Measurements from ENCODE around the gene LARP6.
"Not testable (repeated sequence)": the region's sequence is repeated elsewhere in the genome, so short reads cannot be mapped to it uniquely, and the experiment has no call there.

LARP6 gene

DNA sequence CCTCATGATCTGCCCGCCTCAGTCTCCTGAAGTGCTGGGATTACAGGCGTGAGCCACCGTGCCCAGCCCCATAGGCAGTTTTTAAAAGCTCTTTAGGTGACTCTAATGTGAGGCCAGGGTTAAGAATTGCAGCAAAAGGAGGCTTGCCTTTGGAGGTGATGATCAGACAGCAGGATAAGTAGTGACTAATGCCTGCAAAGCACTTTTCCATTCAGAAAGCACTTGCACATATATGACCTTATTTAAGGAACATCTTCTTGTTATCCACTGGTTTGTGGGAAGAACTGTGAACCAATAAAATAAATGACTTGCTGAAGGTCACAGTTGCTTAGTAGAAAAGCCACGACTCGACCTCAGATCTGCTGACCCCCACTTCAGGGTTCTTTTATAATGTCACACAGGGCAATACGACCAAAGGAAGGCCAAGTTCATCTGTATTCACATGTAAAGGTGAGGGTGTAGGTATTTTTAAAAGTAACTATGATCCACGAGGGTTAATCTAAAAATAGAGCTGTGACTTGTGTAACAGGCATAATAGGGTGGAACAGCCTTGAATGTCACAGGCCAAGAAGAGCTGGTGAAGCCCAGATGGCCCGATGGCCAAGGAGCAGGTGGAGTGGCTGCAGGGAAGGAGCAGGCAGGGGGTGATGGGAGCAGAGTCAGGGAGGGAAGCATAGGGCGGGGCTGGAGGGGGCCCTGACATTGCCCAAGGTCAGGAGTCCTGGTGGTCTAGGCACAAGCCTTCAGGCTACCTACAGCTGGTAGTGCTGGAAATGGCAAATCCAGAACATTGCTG lies 24.4 kb downstream of the LARP6 start:
- no peak for DNase-seq

- no peak for DNase-seq
These were observed 26.2 kb downstream of the LARP6 start for GRCh38 chr15:70827721-70828120.

GRCh38 chr15:70826634-70827033 lies 27.3 kb downstream of the LARP6 start:
- no peak for DNase-seq

DNA sequence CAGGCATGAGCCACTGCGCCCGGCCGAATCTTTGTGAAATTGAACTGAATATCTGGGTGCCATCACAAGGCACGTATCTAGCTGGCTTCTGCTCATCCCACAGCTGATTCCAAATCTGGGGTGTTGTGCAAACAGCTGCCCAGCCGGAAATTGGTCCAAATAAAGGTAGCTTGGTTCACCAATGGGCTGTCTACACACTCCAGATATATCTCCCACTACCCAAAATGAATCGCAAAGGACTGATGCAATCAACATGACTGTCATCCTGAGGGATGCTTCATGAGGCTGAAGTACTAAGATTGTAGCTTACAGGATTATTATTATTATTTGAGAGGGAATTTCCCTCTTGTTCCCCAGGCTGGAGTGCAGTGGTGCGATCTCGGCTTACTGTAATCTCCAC lies 28.1 kb downstream of the LARP6 start:
- DNase-seq: no peak

GRCh38 chr15:70823196-70823595 lies 30.8 kb downstream of the LARP6 start:
- DNase-seq: no peak

DNA sequence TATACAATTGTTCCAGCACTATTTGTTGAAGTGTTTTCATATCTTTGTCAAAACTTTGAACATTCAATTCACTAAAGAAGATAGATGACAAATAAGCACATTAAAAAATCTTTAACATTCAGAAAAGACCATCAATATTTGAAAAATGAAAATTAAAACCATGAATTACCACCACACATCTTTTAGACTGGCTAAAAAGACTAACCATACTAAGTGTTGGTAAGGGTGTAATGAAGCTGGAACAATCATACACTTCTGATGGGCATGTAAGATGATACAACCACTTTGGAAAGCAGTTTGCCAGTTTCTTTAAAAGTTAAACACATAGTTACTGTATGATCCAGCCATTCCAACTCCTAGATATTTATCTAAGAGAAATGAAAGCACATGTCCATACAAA lies 33.7 kb downstream of the LARP6 start:
- no peak for DNase-seq

GRCh38 chr15:70818580-70818979 lies 35.4 kb downstream of the LARP6 start:
- no peak for DNase-seq

DNA sequence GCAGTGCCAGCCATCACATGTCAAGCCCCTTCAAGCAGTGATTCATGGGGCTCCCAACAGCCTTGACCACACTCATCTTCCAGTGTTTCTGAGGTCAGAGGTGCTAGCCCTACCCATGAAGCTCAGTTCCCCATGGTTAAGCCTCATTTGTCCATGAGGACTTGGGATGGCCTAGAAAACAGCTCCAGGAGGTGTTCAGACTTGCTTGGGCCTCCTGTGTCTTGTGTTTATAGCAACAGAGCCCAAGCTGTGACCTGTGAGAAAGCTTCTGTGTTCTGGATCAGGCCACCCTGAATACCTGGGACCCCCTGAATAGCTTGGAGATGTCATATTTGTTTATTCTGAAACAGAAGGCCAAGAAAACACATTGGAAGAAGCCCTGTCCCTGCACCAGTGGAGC lies 36.7 kb downstream of the LARP6 start:
- DNase-seq: no peak

DNA sequence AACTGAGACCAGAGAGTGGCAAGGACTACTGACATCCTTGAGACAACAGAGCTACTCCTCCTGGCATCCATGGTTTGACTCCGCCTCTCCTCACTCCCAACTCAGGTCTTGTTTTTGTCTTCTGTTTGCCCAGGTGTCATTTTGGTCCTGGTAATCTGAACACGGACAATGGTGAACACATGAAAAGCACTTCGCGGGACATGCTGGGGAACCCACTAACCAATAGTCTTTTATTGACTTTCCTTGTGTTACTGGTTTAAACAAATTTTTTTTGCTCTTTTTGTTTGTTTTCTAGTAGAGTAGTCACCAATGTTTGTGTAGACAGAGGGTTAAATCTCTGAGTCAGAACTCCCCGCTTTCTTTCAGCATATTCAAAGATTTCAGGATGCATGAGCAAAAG lies 38.4 kb downstream of the LARP6 start:
- DNase-seq: peak; percentile 59

- not testable (repeated sequence) for DNase-seq
These were observed 38.9 kb downstream of the LARP6 start for GRCh38 chr15:70815011-70815410.

DNA sequence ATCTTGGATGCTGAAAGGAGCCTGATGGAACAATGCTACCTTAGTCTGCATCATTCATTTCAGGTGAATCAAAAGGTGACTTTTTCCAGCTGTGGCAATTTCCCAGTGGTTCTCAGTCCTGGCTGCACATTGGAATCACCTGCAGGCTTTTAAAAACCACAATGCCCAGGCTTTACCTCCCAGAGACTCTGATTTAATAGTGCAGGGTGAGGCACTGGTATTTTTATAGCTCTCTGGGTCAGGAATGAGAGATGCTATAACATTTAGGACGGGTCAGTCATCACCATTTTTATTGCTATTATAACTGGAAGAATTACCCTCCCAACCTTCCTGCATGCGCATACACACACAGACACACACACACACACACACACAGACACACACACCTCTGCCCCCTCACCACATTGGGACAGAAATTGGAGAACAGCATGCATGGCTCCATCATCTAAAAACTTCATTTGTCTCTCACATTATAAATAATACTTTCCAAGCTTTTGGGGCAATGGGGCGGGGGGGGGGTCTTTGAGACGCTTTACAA lies 41.1 kb downstream of the LARP6 start:
- no peak for DNase-seq

- DNase-seq: no peak
These were observed 42.9 kb downstream of the LARP6 start for GRCh38 chr15:70810916-70811578.

GRCh38 chr15:70806992-70807712 lies 46.8 kb downstream of the LARP6 start:
- no peak for DNase-seq

- DNase-seq: not testable (repeated sequence)
These were observed 49.6 kb downstream of the LARP6 start for GRCh38 chr15:70804388-70804787.

DNA sequence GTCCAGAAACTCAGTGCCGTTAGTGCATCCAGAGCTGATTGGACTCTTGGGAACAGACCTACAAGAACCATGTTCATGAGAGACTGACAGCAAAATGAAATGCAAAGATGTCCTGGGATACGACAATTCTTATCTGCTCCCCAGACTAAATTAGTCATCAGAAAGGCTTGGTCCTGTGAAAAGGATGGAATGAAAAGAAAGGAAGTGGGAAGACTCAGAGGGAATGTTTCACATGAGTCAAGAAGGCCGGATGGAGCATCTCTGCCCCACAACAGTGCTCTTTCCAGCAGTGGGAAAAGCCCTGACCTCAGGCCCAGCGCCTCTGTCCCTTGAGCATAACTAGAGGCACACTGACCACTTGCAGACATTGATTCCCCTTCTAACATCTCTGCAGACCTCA lies 51.3 kb downstream of the LARP6 start:
- no peak for DNase-seq

DNA sequence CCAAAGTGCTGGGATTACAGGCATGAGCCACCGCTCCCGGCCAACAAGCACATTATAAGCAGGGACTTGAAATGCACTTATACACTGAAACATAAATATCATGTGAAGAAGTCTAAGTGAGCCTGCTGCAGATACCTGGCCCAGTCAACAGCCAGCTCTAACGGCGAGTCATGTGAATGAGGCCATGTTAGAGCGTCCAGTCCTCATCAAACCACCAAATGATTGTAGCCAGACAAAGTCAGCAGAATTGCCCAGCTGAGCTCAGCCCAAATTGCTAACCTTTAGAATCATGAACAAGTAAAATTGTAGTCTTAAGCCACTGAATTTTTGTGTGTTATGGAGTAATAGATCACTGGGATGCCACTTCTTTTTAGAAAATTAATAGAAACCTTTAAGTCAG lies 52.8 kb downstream of the LARP6 start:
- no peak for DNase-seq

- no peak for DNase-seq
These were observed 54.1 kb downstream of the LARP6 start for GRCh38 chr15:70799667-70800450.

- DNase-seq: no peak
These were observed 56.5 kb downstream of the LARP6 start for GRCh38 chr15:70797464-70797863.

- no peak for DNase-seq
These were observed 57.2 kb downstream of the LARP6 start for GRCh38 chr15:70796516-70797310.

DNA sequence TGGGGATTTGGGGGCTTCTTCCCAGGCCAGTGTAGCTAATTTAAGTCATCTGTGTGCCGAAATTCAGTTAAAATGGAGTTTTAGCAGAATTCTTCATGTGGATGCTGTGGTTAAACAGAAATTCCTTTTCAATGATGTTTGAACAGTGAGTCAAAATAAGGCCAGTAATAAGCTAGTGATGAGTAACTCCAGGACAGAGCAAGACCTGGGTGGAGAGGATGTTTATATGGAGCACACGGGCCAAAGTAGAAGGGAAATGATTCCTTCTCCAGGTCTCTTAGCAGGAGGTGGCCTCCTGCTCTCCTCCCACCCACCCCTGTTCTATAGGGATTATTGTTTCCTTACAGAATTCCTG lies 58.7 kb downstream of the LARP6 start:
- no peak for DNase-seq

DNA sequence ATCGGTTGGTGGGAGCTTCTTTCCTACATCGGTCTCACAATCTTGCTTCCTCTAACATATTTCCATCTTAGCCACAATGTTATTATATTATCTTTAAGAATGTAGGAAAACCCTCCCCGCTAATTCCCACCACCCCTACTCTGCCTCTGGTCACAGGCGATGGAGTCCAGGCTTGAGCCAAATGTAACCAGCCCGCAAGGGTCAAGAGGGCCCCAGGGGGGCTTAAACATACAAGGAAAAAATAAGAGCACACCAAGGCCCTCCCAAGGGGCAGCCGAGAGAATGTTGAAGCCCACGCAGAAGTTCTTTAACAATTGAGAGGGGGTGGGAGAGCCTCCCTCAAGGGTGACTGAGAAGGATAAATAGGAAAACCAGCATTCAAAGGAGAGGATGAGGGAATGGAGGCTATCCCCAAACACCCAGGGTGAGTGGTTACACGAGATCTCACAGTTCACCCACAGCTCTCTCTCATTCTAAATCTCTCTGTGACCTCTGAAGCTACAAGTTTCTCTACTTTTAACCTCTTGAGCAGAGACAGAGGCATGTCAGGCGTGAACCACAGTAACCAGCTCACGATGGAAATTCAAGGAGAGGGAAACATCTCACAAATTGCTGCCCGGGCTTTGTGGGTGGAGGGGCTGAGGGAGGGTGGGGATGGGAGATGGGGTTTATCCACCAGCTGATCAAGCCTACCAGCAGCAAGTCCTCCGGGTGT lies 59.2 kb downstream of the LARP6 start:
- no peak for DNase-seq

All from NCI-H2029 (cell line).